Stomach (tissue), 9 donors: ENCODE results near the gene CACTIN. TPM values are rescaled to one million over a fixed set of nuclear protein-coding genes. Genes with fewer than 3 reads are reported as not detected.

ENCODE experiments used
- DNase-seq, 2 donors: peaks; one replicate each; pipeline versions ENCODE4 v3.0.0 to v3.0.0-alpha.2; 2013 to 2019
- H3K27ac ChIP-seq, 5 donors: fragments of 200-600 bp in 4 of 5; sonication (generic) in 4 of 5; one replicate each; pipeline ENCODE4 v1.5.1; 2013 to 2019; ENCODE audit warnings: mild to moderate bottlenecking in 1 of 5, moderate library complexity in 1 of 5
- H3K27me3 ChIP-seq, 3 donors: fragments of 200-600 bp; sonication (generic); one replicate each; pipeline ENCODE4 v1.5.1; 2017 to 2019; ENCODE audit warnings: mixed run types in 1 of 3
- H3K36me3 ChIP-seq, 4 donors: fragments of 200-600 bp; sonication (generic); 1 replicate in 3 of 4; 2 replicates in 1 of 4; pipeline ENCODE4 v1.5.1; 2016 to 2019
- H3K4me1 ChIP-seq, 4 donors: fragments of 200-600 bp; sonication (generic); one replicate each; pipeline ENCODE4 v1.5.1; 2016 to 2019
- H3K4me3 ChIP-seq, 4 donors: fragments of 200-600 bp; sonication (generic) in 3 of 4; one replicate each; pipeline ENCODE4 v1.5.1; 2016 to 2019; ENCODE audit warnings: mild to moderate bottlenecking in 1 of 4
- H3K9me3 ChIP-seq, 4 donors: fragments of 200-600 bp; sonication (generic); one replicate each; pipeline ENCODE4 v1.5.1; 2016 to 2019
- CTCF ChIP-seq, 7 experiments: fragments of 450-650 bp in 4 of 7; fragments of 200-600 bp in 3 of 7; sonication (generic) in 3 of 7; IDR thresholded peaks; one replicate each; pipeline ENCODE4 v1.5.1; 2016 to 2019; ENCODE audit warnings: antibody characterized with exemption in 7 of 7, control low read depth in 2 of 7, mild to moderate bottlenecking in 1 of 7
- EP300 ChIP-seq: sonication (generic); formaldehyde crosslinking; IDR thresholded peaks from one replicate; pipeline ENCODE4 v1.6.1; 2017; ENCODE audit warnings: antibody characterized with exemption
- POLR2A ChIP-seq, 4 donors: fragments of 450-650 bp; IDR thresholded peaks; one replicate each; pipeline ENCODE4 v1.6.1; 2016; ENCODE audit warnings: antibody characterized with exemption in 4 of 4, control low read depth in 2 of 4, mild to moderate bottlenecking in 1 of 4, moderate library complexity in 1 of 4
- POLR2AphosphoS5 ChIP-seq, 3 donors: sonication (generic); formaldehyde crosslinking; IDR thresholded peaks; one replicate each; pipeline ENCODE4 v1.6.1; 2016; ENCODE audit warnings: antibody characterized with exemption in 3 of 3
- WGBS, 5 donors: extraction: QIAGEN DNeasy Blood & Tissue Kit in 3 of 5; methylation state at CpG; one replicate each; pipeline versions ENCODE4 v1.1.5 to v1.1.7; 2013 to 2018; 5-methylcytosine and 5-hydroxymethylcytosine counted together
- intact Hi-C: fragments of 100-400 bp; cut with DNase I; formaldehyde crosslinking; loops from one replicate; pipeline ENCODE4 v1.15.1; 2023; ENCODE audit warnings: low total_unique reads
- polyA plus RNA-seq, 3 donors: library from polyadenylated mRNA; stranded (reverse); fragments of 200-250 nt; gene quantifications; one replicate each; pipeline ENCODE4 v1.2.3, GENCODE V29; 2013
- total RNA-seq, 5 donors: library from RNA; depleted of rRNA; stranded (reverse); fragments of >200 nt; gene quantifications; one replicate each; pipeline versions ENCODE4 v1.1.0 to v1.2.3, GENCODE V29; 2014 to 2016
- donor health status: healthy with polysubstance abuse.
- donor health status: Bipolar disorder and iron deficiency.
- donor health status: healthy.

The CACTIN gene
- total and polyA plus RNA-seq, 8 donors, result 9.8 to 180 (median 14.7) TPM

DNA sequence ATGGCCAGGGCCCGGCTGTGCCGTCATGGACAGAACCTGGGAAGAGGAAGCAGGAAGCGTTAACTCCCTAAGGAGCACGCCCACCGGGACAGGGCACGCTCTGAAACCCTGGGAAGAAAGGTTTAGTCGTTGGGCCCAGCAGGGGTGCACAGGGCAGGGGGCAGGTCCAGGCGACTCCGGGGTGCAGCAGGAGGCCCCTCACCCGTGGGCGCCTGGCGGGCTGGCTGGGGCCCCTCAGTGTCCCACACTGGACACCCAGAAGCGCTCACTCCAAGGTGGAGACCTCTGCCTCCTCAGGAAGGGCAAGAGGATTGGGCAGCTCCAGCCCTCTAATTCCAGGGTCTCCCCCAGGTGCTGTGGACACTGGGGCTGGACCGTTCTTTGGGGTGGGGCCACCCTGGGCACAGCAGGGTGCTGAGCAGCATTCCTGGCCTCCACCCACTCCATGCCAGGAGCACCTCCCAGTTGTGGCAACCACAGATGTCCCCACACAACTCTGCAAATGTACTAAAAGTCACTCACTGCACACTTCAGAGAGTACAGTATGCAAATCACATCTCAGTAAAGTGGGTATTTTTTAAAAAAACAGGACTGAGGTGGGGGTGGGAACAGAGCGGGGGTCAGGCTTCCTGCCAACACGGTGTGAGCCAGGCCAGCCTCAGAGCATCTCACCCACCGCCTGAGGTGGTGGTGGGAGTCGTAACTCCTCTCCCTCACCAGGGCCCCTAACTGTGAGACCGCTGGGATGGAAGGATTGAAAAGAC lies 38.5 kb upstream of the CACTIN start:
- no peak overlapping the region for H3K27ac ChIP-seq
- peaks cover 18 to 45% (median 29%) of the 10 kb centered on the region in 4 donors for H3K4me1 ChIP-seq
- no peak overlapping the region for H3K4me3 ChIP-seq
- peaks cover 20 to 69% (median 65%) of the 10 kb centered on the region in 4 donors for H3K36me3 ChIP-seq
- no peaks in the 10 kb centered on the region for H3K9me3 ChIP-seq
- intact Hi-C loops, result loop anchor here (5.0 kb wide), 2 partner anchors 37 to 157 kb away; partner anchors contain the start of gene PIP5K1C
- TF ChIP-seq EP300, result no peak
- no peak for TF ChIP-seq POLR2AphosphoS5 (IDR thresholded peaks at IDR 0.05)
- TF ChIP-seq POLR2A (IDR thresholded peaks at IDR 0.05), result no peak
- no peak for TF ChIP-seq CTCF (IDR thresholded peaks at IDR 0.05)
- H3K27me3 ChIP-seq, result no peaks in the 10 kb centered on the region
- DNase-seq, result no peak
- WGBS, 5 donors, result 71 to 88% (median 87%) methylated on average over 14 to 19 of the region's 19 CpGs

DNA sequence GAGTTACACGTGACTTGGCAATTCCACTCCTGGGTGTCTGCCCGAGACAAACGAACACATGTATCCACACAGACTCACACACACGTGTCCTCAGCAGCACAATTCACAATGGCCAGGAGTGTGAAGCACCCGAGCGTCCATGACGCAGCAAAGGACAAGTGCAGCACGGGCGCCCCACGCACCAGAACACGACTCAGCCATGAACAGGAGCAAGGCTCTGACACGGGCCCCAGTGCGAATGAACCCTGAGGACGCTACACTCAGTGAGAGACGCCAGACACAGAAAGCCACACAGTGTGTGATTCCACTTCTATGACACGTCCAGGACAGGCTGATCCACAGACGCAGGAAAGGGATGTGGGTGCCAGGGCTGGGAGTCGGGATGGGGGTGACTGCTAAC lies 37.2 kb upstream of the CACTIN start:
- H3K36me3 ChIP-seq, result peaks cover 20 to 80% (median 77%) of the 10 kb centered on the region in 4 donors
- peaks cover 8 to 33% (median 18%) of the 10 kb centered on the region in 4 donors for H3K4me1 ChIP-seq
- H3K27ac ChIP-seq, result no peak overlapping the region
- no peak overlapping the region for H3K4me3 ChIP-seq
- TF ChIP-seq POLR2A (IDR thresholded peaks at IDR 0.05) (no peak), POLR2AphosphoS5 (IDR thresholded peaks at IDR 0.05) (no peak), EP300 (no peak), CTCF (IDR thresholded peaks at IDR 0.05) (no peak)
- DNase-seq, result no peak
- H3K27me3 ChIP-seq, result no peaks in the 10 kb centered on the region
- no peaks in the 10 kb centered on the region for H3K9me3 ChIP-seq
- 92 to 97% (median 94%) methylated on average over 18 of the region's 18 CpGs for WGBS, 5 donors
- intact Hi-C loops, result no loop called here

DNA sequence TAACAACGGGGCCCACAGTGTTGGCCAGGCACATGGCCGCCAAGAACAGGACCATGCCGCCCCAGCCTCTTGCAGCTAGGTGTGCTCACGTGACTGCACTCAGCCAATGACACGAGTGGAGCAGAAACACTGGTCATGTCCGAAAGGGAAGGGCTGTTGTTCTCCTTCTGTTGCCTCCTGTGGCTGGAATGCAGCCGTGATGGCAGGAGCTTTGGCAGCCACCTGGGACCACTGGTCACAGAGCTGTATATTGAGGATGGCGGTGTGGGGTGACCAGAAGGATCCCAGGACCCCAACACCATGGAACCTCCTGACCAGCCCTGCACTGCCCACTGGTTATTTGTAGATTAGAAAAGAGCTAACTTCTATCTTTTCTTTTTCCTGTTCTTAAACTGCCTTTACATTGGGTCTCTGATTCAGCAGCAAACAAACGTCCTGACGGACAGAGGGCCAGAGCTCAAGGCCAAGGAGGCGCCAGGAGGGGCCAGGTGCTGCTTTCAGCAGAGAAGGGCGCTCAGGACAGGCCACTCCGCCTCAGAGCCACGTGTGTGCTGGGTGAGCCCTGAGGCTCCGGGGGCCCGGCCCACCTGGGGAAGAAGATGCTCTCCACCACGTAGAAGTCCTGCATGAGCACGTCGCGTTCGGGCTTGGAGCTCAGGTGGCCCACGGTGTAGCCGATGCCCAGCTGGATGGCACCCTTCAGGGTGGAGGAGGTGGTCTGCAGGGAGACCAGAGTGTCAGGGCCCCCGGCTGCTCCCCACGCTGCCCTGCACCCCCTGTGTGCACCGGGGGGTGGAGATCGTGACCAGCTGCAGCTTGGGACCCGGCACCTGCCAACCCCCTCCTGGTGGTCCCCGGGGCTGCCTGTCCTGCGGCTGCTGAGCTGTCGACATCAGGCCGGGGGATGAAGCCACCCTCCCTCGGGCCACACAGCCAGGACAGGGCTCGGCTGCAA lies 35.0 kb upstream of the CACTIN start:
- WGBS, 5 donors, result 94 to 98% (median 96%) methylated on average over 19 to 34 of the region's 34 CpGs
- no peak for DNase-seq
- no peak overlapping the region for H3K4me3 ChIP-seq
- no peaks in the 10 kb centered on the region for H3K9me3 ChIP-seq
- H3K36me3 ChIP-seq, result peaks cover 41 to 94% (median 92%) of the 10 kb centered on the region in 4 donors
- no peak overlapping the region for H3K27ac ChIP-seq
- H3K4me1 ChIP-seq, result peaks cover 0 to 24% (median 17%) of the 10 kb centered on the region in 4 donors
- TF ChIP-seq POLR2A (IDR thresholded peaks at IDR 0.05) (no peak), CTCF (IDR thresholded peaks at IDR 0.05) (no peak), POLR2AphosphoS5 (IDR thresholded peaks at IDR 0.05) (no peak), EP300 (no peak)
- intact Hi-C loops, result no loop called here
- no peaks in the 10 kb centered on the region for H3K27me3 ChIP-seq

DNA sequence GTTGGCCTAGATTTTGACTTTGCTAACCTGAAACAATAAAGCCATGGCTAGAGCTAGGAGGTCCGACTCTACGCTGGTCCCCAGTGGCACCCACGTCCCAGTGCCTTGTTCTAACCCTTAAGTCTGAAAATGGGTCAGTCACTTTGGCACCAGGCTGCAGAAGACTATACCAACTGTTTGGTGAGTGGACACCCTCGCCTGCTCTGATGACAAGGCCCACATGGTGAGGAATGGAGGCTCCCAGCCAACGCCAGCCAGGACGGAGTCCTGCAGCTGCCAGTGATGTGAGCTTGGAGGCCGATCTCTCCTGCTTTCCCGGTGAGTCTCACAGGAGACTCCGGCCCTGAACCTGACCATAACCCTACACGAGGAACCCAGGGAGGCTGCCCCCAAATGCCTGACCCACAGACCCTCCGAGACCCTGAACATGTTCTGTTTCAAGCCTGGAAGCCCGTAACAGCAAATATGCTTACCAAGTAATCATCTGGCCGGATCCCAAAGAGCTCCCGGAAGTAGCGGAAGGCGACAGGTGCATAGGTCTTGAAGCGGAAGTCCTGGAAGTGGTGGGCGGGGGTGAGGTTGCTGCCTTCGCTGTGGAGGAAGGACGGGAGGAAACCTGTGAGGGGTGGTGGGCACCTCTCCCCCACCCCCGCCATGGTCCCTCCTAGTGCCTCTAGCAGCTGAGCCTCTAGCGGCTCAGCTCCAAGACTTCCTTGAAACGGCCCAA lies 34.1 kb upstream of the CACTIN start:
- Histone ChIP-seq H3K36me3 (peaks cover 47 to 97% (median 96%) of the 10 kb centered on the region in 4 donors), H3K27me3 (no peaks in the 10 kb centered on the region), H3K27ac (no peak overlapping the region), H3K4me1 (peaks cover 0 to 14% (median 11%) of the 10 kb centered on the region in 4 donors), H3K4me3 (no peak overlapping the region), H3K9me3 (no peaks in the 10 kb centered on the region)
- TF ChIP-seq POLR2A (IDR thresholded peaks at IDR 0.05) (no peak), EP300 (no peak), CTCF (IDR thresholded peaks at IDR 0.05) (no peak), POLR2AphosphoS5 (IDR thresholded peaks at IDR 0.05) (no peak)
- intact Hi-C loops, result no loop called here
- no peak for DNase-seq
- WGBS, 5 donors, result 81 to 87% (median 85%) methylated on average over 21 to 23 of the region's 23 CpGs
